ENCODE data around the gene PTPRD. TPM values are rescaled to one million over a fixed set of nuclear protein-coding genes. Genes with fewer than 3 reads are reported as not detected.
A peak's percentile ranks its signal among the peaks of the same experiment; 100 is the strongest.

PTPRD gene
- total RNA-seq, 2 donors from 2014 or later, result 97.4 to 101 TPM

- no peaks in the 10 kb centered on the region for H3K36me3 Mint-ChIP-seq (ENCODE audit: low read depth)
- no peaks in the 10 kb centered on the region for H3K27me3 Mint-ChIP-seq (ENCODE audit: insufficient read depth)
- Histone ChIP-seq H3K27me3 (ENCODE audit: control insufficient read depth, insufficient read depth, low read length, poor library complexity, severe bottlenecking) (no peaks in the 10 kb centered on the region), H3K9ac (ENCODE audit: extremely low read depth, low read length, poor library complexity, severe bottlenecking) (no peak overlapping the region), H3K27ac (ENCODE audit: low read depth, low read length) (no peak overlapping the region), H3K9me3 (ENCODE audit: control insufficient read depth, low read length) (no peaks in the 10 kb centered on the region), H3K36me3 (ENCODE audit: control insufficient read depth, insufficient read depth, low read length) (no peaks in the 10 kb centered on the region), H3K4me3 (ENCODE audit: low read length) (no peak overlapping the region), H3K4me1 (ENCODE audit: control insufficient read depth, insufficient read depth, low read length) (peaks cover 11% of the 10 kb centered on the region)
- H3K4me1 Mint-ChIP-seq, result peaks cover 20% of the 10 kb centered on the region
- H3K4me3 Mint-ChIP-seq, result no peak overlapping the region
- WGBS, 2 experiments (ENCODE audit: insufficient coverage in 1 of 2, insufficient read length in 1 of 2), result 83 to 100% methylated on average over 3 to 6 of the region's 7 CpGs
- no peak overlapping the region for H3K27ac Mint-ChIP-seq
- no peaks in the 10 kb centered on the region for H3K9me3 Mint-ChIP-seq
- TF ChIP-seq CTCF (conservative IDR thresholded peaks at IDR 0.05), result peak; percentile 55
- DNase-seq, result no peak
These were observed 1939.0 kb downstream of the PTPRD start for GRCh38 chr9:8673830-8674229.

GRCh38 chr9:8670751-8671150, 1942.1 kb downstream of the PTPRD start:
- no peak overlapping the region for H3K27ac Mint-ChIP-seq
- H3K9me3 ChIP-seq (ENCODE audit: control insufficient read depth, low read length), result no peaks in the 10 kb centered on the region
- no peaks in the 10 kb centered on the region for H3K36me3 ChIP-seq (ENCODE audit: control insufficient read depth, insufficient read depth, low read length)
- no peak overlapping the region for H3K9ac ChIP-seq (ENCODE audit: extremely low read depth, low read length, poor library complexity, severe bottlenecking)
- H3K27me3 Mint-ChIP-seq (ENCODE audit: insufficient read depth), result no peaks in the 10 kb centered on the region
- H3K4me1 ChIP-seq (ENCODE audit: control insufficient read depth, insufficient read depth, low read length), result no peaks in the 10 kb centered on the region
- H3K9me3 Mint-ChIP-seq, result no peaks in the 10 kb centered on the region
- no peak overlapping the region for H3K4me3 ChIP-seq (ENCODE audit: low read length)
- no peak overlapping the region for H3K27ac ChIP-seq (ENCODE audit: low read depth, low read length)
- no peak for TF ChIP-seq CTCF (conservative IDR thresholded peaks at IDR 0.05)
- H3K36me3 Mint-ChIP-seq (ENCODE audit: low read depth), result no peaks in the 10 kb centered on the region
- no peaks in the 10 kb centered on the region for H3K27me3 ChIP-seq (ENCODE audit: control insufficient read depth, insufficient read depth, low read length, poor library complexity, severe bottlenecking)
- H3K4me1 Mint-ChIP-seq, result peaks cover 5% of the 10 kb centered on the region
- DNase-seq, result no peak
- H3K4me3 Mint-ChIP-seq, result no peak overlapping the region
- 89 to 100% methylated on average over 2 of the region's 2 CpGs for WGBS, 2 experiments (ENCODE audit: insufficient coverage in 1 of 2, insufficient read length in 1 of 2)

- no peaks in the 10 kb centered on the region for H3K27me3 Mint-ChIP-seq (ENCODE audit: insufficient read depth)
These were observed 1944.1 kb downstream of the PTPRD start for GRCh38 chr9:8668751-8669150.

More at GRCh38 chr9:8668751-8669150, 1944.1 kb downstream of the PTPRD start:
- no peak overlapping the region for H3K9ac ChIP-seq (ENCODE audit: extremely low read depth, low read length, poor library complexity, severe bottlenecking)
- no peaks in the 10 kb centered on the region for H3K9me3 ChIP-seq (ENCODE audit: control insufficient read depth, low read length)
- H3K4me3 ChIP-seq (ENCODE audit: low read length), result no peak overlapping the region
- H3K36me3 ChIP-seq (ENCODE audit: control insufficient read depth, insufficient read depth, low read length), result no peaks in the 10 kb centered on the region
- no peaks in the 10 kb centered on the region for H3K4me1 ChIP-seq (ENCODE audit: control insufficient read depth, insufficient read depth, low read length)
- Mint-ChIP-seq H3K36me3 (ENCODE audit: low read depth) (no peaks in the 10 kb centered on the region), H3K9me3 (no peaks in the 10 kb centered on the region), H3K27ac (no peak overlapping the region), H3K4me3 (no peak overlapping the region), H3K4me1 (peaks cover 7% of the 10 kb centered on the region)
- H3K27me3 ChIP-seq (ENCODE audit: control insufficient read depth, insufficient read depth, low read length, poor library complexity, severe bottlenecking), result no peaks in the 10 kb centered on the region
- 100% methylated on average over 1 of the region's 1 CpG; no CpG with 5 or more reads in 1 of the 2 experiments for WGBS, 2 experiments (ENCODE audit: insufficient coverage in 1 of 2, insufficient read length in 1 of 2)
- no peak for DNase-seq
- TF ChIP-seq CTCF (conservative IDR thresholded peaks at IDR 0.05), result no peak
- H3K27ac ChIP-seq (ENCODE audit: low read depth, low read length), result no peak overlapping the region

All from endodermal cell (in vitro differentiated cells).